NCI-H146 (cell line): ENCODE data around the gene GAS2.

Source experiments
- DNase-seq: peaks from one replicate; lab custom pipeline; 2025; lab: John Stamatoyannopoulos, UW

The GAS2 gene

GRCh38 chr11:22728600-22729389, 62.4 kb downstream of the GAS2 start:
- DNase-seq, result peak; percentile 2

GRCh38 chr11:22730319-22730718, 63.9 kb downstream of the GAS2 start:
- DNase-seq, result no peak

- no peak for DNase-seq
Measured at GRCh38 chr11:22732588-22732987, 66.2 kb downstream of the GAS2 start.

GRCh38 chr11:22733475-22734248, 67.3 kb downstream of the GAS2 start:
- DNase-seq, result no peak

GRCh38 chr11:22734628-22735345, 68.4 kb downstream of the GAS2 start:
- DNase-seq, result no peak

- no peak for DNase-seq
Measured at GRCh38 chr11:22742157-22742613, 75.8 kb downstream of the GAS2 start.

- DNase-seq, result no peak
Measured at GRCh38 chr11:22749536-22749935, 83.1 kb downstream of the GAS2 start.

- DNase-seq, result no peak
Measured at GRCh38 chr11:22752908-22753310, 86.5 kb downstream of the GAS2 start.

GRCh38 chr11:22753416-22753815, 87.0 kb downstream of the GAS2 start:
- no peak for DNase-seq

- no peak for DNase-seq
Measured at GRCh38 chr11:22761066-22761465, 94.7 kb downstream of the GAS2 start.

- DNase-seq, result no peak
Measured at GRCh38 chr11:22763166-22763565, 96.8 kb downstream of the GAS2 start.

- DNase-seq, result no peak
Measured at GRCh38 chr11:22764735-22765134, 98.3 kb downstream of the GAS2 start.

- DNase-seq, result no peak
Measured at GRCh38 chr11:22768281-22768680, 101.9 kb downstream of the GAS2 start.

GRCh38 chr11:22769081-22769480, 102.7 kb downstream of the GAS2 start:
- no peak for DNase-seq

GRCh38 chr11:22774716-22775115, 108.3 kb downstream of the GAS2 start:
- no peak for DNase-seq

GRCh38 chr11:22775248-22775647, 108.8 kb downstream of the GAS2 start:
- DNase-seq, result no peak

GRCh38 chr11:22778642-22779041, 112.2 kb downstream of the GAS2 start:
- no peak for DNase-seq

GRCh38 chr11:22779850-22780249, 113.4 kb downstream of the GAS2 start:
- DNase-seq, result no peak

- no peak for DNase-seq
Measured at GRCh38 chr11:22780952-22781593, 114.7 kb downstream of the GAS2 start.

- DNase-seq, result no peak
Measured at GRCh38 chr11:22785251-22785650, 118.8 kb downstream of the GAS2 start.

- DNase-seq, result no peak
Measured at GRCh38 chr11:22786475-22786874, 120.1 kb downstream of the GAS2 start.

- no peak for DNase-seq
Measured at GRCh38 chr11:22787055-22787454, 120.6 kb downstream of the GAS2 start.
